GM19468 (cell line): ENCODE results near the gene IKZF3.
"Not testable (repeated sequence)": the region's sequence is repeated elsewhere in the genome, so short reads cannot be mapped to it uniquely, and the experiment has no call there.

Experiments
- ATAC-seq: cut with Tn5 transposase; IDR thresholded peaks from one replicate; pipeline ENCODE4 v1.9.1; 2021; ENCODE audit warnings: mild to moderate bottlenecking, moderate library complexity, moderate number of reproducible peaks; ENCODE audit not compliant: unreplicated experiment; ENCODE audit errors: extremely low read depth

Gene IKZF3

DNA sequence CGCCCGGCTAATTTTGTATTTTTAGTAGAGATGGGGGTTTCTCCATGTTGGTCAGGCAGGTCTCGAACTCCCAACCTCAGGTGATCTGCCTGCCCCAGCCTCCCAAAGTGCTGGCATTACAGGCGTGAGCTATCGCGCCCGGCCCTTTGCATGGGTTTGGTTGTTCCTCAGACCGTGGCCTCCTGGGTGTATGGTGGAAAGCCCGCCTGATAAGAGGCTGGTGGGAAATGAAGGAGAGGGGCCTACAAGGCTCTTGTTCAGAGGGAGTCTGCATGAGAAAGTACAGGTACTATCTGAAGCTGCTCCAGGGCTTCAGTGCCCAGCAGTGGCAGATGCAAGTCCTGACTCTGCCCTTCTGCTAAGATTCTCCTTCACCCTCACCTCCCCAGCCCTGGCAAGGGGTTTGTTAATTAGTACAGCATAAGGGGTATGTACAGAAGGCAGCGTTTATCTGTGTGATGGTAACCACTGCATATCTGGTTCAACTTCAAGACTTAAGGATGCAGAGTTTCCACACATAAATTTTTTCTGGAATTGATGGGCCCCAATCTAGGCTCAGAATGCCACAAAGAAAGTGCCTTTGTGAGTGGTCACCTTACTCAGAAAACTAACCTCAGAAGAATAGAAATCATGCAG lies 102.1 kb downstream of the IKZF3 start:
- ATAC-seq: no peak

DNA sequence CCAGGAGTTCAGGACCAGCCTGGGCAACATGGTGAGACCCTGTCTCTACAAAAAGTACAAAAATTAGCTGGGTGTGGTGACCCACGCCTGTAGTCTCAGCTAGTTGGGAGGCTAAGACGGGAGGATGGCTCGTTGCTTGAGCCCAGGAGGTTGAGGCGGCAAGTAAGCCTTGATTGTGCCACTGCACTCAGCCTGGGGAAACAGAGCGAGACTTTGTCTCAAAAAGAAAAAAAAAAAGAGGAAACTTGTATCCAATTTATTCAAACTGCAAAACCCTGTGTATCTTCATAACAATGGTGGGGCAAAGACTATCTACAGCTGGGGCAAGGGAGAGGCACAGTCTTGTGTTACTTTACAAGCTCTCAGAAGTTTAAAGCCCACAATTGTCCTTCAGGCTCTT lies 104.9 kb downstream of the IKZF3 start:
- no peak for ATAC-seq

DNA sequence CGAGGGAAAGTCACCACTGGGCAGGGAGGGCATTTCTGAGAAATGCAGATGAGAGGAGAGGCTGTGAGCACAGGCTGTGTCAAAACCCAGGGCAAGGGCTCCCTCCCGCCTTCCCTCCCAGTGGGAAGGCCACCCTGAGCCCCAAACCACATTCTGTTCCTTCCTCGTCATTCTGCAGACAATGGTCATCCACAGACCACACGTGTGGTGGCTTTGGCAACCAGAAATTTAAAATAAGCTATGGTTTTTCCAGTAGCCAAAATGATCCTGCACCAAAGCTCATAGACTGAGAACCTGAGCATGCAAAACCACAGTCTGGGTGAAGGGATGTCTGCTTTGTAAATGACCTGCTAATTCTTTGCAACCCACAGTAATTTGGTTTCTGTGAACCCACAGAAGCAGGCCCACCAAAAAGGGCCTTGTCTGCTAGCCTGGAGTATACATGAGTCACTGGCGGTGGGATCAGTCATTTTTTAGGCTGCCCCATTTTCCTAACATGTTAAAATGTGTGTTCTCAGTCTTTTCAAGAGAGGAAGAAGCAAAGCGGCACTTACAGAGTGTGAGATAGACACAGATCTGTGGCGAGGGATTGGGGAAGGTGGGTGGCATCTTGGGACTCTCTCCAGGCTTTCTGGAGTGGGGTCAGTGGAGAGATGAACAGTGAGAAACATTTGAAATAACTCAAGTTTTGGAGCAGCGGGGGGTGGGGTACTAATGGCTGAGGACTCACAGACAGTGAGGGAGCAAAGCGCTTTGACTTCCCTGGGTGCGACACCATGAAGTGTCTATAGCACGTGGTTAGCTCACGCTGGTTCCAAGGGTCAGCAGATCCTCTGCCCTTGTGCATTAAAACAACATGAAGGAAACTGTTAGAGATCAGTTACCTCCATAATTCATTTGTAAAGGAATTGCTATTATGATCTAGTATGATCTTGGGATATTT lies 105.9 kb downstream of the IKZF3 start:
- no peak for ATAC-seq

DNA sequence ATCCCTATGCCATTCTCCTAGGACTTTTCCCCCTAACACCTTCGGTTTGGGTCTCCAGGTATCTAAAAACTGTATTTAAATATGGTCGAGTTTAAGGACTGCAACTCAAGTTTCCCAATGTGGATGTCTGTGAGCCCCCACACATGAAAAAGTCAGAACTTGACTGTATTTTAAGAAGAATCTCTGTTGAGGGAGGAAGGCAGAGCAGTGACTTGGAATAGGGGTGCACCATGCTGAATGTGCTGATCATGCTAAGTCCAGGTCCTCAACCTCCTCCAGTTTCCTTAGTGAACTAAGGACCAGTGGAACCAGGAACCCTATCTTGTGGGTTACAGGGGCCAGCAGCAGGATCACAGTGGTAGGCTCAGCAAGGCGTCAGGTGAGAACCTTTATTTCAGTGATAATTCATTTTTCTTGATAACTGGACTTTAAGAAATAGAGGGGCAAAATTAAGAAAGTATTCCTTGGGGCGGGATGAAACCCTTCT lies 106.9 kb downstream of the IKZF3 start:
- ATAC-seq: no peak

DNA sequence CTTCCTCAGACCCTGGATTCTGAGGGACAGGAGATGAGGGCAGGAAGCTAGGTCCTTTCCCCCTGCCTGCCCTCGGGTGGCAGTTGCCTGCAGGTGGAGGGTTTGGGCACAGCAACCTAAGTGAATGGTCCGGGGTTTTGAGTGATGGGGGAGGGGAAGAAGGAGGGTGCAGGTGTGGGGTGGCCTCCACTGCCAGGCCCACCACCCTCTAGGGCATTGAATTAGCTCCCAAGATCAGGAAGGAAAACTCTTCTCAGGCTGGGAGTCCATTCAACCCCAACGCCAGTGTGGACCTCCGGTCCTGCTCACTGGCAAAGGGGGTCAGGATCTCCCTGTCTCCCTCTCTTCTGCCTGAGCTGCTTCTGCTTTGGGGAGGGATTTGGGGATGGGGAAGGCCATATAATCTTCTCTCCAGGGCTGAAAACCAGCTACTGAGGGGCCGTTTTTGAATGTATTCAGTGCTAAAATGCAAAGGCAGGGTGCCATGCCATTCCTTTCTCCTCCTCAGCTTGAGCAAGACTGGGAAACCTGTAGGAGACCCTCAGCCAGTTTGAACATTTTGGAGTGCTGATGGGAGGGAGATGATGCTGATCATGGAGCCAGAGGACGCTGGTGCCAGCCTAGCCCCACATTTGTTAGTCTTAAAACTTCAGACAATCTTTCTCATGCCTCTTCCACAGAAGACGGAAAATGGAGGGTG lies 107.6 kb downstream of the IKZF3 start:
- no peak for ATAC-seq

DNA sequence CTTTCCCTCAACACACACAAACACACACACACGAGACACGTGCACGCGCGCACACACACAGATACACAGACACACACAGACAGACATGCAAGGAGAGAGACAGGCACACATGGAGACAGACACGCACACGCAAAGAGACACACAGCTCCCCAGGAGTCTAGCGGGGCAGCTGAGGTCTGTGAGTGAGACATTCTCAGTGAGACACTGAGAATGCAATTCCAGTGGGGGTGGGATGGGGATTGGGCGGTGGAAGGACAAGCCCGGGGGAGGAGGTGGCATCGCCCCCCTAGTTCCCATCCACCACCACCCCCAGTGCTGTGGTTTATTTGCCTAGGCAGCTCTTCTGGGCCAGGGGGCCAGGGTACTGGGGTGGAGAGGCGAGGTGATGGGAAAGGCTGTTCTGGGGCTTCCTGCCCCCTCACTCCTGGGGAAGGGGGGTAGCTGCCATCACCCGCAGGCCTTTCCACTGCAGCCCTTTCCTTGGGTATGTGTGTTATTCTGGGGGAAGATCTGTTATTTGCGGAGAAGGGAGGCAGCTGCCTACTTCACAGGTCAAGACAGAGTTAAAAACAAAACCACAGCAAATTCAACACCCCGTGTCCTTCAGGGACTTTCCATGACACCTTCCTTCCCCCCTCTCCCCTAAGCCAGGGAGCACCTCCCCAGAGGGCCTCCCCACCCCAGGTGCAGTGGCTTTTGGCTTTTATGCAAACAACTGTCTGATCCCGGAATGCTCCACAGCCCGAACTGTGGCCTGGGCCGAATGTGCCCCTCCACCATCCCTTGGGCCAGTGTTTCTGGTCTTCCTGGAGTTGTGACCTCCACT lies 108.3 kb downstream of the IKZF3 start:
- ATAC-seq: no peak

DNA sequence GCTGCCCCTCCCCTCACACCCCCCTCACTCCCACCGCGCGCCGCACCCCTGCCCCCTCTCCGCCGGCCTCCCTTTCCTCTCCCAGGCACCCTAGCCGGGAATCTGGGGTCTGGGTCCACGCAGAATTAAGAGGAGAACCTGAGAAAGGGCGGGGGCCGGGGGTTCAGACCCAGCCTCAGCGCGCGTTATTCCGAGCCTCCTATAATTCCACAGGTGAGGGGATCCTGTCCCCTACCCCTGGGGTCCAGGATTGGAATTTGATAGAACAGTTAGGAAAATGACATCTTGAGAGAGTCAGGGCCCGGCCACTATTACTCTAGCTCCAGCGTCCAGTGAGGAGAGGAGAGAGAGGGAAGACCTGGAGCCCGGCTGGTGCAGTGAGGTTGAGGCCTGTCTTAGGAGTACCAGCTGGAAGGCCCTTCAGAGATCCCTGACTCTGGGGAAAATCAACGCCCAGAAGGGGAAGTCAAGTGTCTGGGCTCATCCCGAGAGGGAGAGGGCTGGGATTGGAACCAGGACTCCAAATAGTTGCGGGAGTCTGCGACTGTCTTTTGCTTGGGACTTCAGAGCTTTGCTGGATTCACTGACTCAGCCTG lies 109.1 kb downstream of the IKZF3 start:
- no peak for ATAC-seq

DNA sequence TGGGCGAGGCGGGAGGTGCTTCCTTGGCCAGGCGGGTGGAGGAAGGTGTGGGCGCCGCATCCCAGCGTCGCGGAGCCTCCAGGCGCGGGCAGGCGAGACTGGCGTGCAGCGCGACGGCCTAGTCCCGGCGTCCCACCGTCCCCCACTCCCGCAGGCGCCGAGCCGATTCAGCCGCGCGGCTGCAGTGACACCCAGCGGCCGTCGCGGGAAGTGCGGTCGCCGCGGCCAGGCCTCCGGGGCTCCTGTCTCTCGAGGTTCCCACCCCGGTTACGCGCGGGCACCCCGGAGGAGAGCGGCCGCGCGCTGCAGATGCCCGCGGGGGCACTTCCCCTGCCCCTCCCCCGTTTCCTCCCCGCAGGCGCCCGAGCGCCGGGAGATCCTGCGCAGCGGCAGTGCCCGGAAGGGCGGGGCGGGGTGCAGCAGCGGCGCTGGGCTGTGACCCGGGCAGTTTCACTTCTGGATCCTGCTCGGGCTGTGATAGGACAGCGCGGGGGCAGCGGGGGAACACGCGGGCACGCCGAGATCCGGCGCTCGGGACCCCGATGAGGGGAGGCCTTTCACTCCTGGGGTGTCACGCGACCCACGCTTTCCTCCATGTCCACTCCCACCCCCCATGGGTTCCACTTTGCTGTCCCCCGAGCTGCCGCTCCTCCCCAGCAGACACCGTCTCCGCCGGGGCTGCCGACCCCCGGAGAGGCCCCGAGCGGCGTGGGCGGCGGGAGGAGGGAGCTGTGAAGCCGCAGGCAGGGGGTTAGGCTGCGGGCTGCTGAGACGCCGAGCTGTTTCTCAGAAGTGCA lies 109.8 kb downstream of the IKZF3 start:
- peak; percentile 69 for ATAC-seq

DNA sequence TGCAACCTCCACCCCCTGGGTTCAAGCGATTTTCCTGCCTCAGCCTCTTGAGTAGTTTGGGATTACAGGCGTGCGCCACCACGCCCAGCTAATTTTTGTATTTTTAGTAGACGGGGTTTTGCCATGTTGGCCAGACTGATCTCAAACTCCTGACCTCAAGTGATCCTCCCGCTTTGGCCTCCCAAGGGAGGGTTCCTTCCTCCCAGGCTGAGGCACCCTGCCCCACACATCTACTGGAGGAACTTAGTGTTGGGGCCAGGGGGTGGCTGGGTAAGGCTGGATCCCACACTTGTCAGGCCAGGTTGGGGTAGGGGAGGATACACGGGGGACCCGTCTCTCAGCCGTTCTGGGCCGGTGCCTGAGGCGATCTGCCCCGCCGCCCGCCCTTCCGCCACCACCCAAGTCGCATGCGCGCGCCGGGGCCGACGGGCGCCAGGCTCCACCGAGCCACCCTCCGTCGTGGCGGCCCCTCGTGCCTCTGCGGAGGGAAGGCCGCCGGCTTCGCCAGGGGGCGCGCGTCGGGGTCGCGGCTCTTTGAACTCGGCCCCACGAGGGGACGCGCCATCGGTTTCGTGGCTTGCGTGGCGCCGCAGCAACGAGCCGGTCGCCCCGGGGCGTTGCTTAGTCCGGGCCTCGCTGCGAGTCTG lies 110.5 kb downstream of the IKZF3 start:
- ATAC-seq: peak; percentile 11

DNA sequence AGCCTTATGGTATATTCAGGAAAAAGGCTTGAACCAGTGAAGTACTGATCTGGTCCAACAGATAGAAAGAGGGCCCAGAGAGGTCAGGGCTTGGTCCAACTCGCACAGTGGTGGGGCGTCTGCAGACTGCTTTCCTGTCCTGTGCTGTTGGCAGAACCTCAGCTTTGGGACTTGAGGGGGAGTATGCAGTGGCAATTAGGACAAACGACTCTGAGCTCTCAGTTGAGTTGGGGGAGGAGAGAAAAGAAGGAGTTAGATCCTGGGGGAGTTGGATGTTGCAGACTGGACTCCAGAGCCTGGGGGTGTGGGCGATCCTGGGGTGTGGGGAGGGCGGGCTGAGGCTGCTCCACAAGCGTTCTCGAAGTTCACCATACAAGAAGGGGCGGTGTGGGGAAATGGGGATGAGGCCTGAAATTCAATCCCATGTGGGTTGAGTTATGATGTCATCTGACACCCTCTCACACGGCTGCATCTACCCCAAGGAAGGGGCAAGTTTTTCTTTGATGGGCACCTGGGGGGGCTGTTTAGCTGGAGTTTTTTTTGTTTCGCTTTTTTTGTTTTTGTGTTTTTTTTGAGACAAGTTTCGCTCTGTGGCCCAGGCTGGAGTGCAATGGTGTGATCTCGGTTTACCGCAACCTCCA lies 111.8 kb downstream of the IKZF3 start:
- ATAC-seq: no peak

DNA sequence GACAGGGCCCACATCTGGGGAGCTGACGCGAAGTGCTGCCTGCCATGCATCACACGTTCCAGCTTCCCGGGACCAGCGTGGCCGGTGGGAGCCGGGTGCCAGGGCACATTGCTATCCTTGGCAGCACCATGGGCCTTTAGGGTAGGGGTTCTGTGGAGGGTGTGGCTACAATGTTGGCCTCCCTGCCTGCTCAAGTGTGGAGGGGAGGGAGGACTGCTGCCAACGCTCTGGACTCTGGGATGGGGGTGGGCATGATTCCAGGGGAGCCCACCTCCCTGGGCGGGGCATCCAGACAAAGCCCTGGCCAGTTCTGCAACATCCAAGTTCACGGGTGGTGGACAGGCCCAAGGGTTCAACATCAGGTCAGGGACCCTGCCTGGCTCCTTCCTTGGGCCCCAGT lies 112.5 kb downstream of the IKZF3 start:
- ATAC-seq: no peak

DNA sequence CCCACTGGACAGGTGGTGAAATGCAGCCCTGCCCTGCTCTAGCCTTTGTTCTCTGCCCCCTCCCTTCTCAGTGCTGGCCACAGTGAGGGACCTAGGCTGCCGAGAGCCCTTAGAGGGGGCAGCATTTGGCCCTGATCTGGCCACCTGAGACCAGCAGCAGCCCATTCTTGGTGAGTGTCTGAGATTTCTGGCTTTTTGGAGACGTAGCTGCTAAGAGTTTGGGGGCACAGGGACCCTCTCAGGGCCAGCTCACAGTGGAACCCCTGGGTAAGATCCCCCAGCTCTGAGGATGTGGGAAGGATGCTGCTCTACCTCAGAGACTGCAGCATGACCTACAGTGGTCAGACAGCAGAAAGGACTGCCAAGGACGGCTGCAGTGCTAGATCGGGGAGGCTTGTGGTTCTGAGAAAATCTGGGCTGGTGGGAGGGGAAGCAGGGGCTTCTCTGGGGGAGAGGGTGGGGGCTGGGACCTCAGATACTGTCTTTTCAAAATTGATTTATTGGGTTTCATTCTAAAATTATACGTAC lies 113.0 kb downstream of the IKZF3 start:
- no peak for ATAC-seq

DNA sequence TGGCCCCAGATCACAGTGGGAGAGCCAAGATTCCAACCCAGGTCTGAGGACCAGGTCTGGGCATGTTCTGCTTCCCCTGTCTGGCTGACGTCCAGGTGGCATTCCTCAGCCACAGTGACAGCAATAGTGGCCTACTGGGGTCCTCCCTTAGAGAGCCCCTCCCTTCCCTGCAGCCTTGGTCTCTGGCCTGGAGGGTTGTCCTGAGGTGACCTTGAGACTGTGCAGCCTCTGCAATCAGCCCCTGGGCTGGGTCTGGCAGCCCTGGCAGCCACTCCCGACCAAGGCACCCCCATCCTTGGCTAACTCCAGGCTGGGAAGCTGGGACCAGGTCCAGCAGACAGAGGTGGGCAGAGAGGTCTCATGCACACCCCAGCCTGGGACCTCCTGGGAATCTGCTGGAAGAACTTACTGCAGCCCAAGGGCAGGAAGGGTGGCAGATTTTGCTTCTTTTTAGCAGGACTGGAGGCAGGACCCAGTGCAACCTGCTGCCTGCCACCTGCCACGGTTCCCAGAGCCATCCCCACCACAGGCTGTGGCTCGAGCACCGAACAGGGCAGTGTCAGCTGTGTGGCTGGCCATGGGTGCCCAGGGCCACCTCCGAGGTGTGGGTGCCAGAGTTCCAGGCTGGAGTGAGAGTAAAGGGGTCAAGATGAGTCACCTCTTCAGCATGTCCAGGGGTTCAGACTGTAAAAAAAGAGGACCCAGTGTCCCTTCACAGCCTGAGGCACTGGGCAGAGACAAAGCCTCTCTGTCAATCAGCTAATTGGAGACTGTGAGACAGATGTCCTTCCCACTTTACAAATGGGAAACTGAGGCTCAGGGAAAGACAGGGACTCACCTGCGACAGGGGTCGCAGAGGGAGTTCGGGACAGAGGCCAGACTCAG lies 113.7 kb downstream of the IKZF3 start:
- no peak for ATAC-seq

DNA sequence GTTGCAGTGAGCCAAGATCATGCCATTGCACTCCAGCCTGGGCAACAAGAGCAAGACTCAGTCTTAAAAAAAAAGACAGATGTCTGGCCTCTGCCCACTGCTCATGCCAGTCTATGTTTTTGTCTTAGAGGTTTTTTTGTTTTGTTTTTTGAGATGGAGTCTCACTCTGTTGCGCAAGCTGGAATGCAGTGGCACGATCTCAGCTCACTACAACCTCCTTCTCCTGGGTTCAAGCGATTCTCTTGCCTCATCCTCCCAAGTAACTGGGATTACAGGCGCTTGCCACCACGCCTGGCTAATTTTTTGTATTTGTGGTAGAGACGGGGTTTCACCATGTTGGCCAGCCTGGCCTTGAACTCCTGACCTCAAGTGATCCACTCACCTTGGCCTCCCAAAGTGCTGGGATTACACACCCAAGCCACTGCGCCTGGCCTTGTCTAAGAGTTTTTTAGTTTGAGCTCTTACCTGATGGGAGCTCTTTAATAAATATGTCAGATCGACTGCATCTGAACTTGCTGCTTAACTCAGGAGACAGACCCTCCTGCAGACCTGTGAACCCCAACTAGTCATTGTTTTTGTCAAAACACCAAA lies 115.6 kb downstream of the IKZF3 start:
- ATAC-seq: not testable (repeated sequence)

DNA sequence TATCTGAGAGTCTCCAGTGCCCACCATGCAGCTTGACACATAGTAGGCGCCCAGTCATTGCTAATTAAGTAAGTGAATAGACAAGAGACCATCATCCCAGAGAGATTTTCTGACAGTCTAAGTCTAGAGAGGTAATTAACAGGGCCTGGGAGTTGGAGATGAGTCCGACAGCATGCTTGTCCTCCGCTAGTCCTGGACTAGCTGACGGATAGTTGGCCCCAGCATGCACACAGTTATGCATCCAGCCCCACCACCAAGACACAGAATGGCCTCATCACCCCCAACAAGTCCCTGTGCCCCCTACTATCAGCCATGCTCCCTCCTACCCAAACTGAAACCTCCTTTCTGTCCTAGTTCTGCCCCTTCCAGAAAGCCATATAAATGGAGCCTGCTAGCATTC lies 116.4 kb downstream of the IKZF3 start:
- ATAC-seq: no peak

DNA sequence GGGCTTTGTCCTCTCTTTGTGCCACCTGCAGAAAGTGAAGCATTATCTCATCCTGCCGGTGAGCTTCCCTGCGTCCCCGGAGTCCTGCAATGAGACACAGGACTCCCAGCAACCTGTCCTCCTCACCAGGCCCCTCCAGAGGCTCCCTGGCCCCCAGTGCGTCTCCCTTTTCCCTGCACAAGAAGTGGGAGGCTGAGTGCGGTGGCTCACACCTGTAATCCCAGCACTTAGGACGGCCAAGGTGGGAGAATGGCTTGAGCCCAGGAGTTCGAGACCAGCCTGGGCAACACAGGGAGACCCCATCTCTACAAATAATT lies 118.0 kb downstream of the IKZF3 start:
- no peak for ATAC-seq
